Activated effector memory CD4-positive, alpha-beta T cell treated with Interleukin-2 at 50 U/mL for 16 hours (primary cell): ENCODE measurements around the gene ABR.
"Not testable (repeated sequence)": the region's sequence is repeated elsewhere in the genome, so short reads cannot be mapped to it uniquely, and the experiment has no call there.

ENCODE experiments used
- DNase-seq: peaks from one replicate; pipeline ENCODE4 v3.0.0-alpha.2; 2020

Gene ABR

GRCh38 chr17:975371-975915 is 204.3 kb downstream of the ABR start:
- no peak for DNase-seq

DNA sequence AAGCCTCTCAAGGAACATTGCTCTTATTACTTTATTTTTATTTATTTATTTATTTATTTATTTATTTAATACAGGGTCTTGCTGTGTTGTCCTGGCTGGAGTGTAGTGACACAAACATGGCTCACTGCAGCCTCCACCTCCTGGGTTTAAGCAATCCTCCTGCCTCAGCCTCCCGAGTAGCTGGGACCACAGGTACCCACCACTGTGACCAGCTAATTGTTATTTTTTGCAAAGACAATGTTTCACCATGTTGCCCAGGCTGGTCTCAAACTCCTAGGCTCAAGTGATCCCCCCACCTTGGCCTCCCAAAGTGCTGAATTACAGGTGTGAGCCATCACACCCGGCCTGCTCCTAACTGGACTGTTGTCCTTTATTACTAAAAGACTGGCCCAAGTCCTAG is 205.0 kb downstream of the ABR start:
- DNase-seq, result not testable (repeated sequence)

GRCh38 chr17:973053-973452 is 206.7 kb downstream of the ABR start:
- no peak for DNase-seq

GRCh38 chr17:971861-972260 is 207.9 kb downstream of the ABR start:
- DNase-seq, result not testable (repeated sequence)

DNA sequence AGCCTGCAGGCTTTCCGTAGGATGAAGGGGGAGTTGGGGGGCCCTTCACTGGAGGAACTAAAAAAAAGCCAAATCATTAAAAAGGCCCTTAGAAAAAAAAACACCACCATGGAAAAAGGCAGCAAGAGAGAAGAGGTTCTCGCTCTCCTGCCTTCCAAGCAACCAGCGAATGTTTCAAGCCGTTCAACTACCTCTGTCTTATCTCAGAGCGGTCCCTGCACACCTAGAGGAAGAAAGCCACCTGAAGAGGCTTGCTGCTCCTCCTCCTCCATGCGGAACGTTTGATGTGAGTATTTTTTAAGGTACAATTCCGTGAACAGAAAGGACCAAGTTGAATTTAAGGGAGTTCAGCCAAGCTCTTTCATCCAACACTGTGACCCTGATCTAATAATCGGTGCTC is 209.4 kb downstream of the ABR start:
- DNase-seq, result no peak

GRCh38 chr17:969811-970355 is 209.9 kb downstream of the ABR start:
- DNase-seq, result no peak

DNA sequence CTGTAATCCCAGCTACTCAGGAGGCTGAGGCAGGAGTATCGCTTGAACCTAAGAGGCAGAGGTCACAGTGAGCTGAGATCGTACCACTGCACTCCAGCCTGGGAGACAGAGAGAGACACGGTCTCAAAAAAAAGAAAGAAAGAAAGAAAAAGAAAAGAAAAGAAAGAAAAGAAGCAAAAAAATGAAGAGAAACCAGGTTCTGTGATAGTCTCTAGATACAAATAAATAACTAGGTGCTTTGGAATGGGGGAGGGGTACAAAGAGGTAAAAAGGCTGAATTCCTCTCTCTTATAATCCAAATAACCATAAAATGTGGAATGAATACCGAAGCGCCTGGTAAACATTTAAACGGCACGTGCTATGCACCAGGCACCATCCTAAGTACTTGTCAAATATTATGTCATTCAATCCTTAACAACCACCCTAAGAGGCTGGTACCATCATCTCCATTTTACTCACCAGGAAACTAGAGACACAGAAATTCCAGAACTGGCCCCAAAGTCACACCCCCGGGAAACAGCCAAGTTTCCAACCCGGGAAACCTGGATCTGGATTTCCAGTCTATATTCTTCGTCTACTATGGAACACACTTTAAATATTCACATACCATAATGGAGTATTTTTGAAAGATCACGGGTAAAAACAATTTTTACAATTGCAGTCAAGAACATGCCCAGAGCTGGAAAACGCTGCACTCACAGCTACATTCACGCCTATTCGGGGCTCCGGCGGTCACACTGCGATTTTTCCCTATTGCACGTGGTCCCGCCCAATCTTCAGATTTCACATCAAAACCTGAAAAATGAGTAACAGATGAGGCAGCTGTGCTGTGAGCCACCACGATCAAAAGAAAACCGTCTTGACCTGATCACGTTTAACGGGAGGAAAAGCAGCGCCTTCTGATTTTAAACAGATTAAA is 210.7 kb downstream of the ABR start:
- no peak for DNase-seq

- no peak for DNase-seq
Measured at GRCh38 chr17:967122-967521, 212.7 kb downstream of the ABR start.

DNA sequence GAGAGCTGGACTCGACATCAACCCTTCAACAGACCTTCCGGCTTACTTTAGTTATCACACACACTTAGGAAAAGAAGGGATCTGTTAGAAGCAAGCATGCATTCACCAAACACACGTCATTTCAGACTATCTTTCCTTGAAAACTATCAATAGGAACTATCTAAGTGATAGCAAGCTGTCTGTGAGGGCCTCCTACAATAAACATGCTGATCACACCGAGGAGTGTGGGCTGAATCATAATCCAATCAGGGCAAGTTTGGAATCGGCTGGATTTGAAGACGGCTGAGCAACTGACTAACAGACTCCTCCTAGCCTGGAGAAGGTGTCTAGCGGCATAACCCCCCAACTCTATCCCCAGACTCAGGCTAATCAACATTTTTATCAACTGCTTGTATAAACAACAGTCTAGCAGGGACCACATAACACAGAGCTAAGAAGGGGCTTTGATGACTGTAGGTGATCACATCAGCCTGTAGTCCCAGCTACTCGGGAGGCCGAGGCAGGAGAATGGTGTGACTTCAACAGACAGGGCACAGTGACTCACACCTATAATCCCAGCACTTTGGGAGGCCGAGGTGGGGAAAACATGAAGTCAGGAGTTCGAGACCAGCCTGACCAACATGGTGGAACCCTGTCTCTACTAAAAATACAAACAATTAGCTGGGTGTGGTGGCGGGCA is 214.3 kb downstream of the ABR start:
- no peak for DNase-seq

GRCh38 chr17:964876-965275 is 214.9 kb downstream of the ABR start:
- no peak for DNase-seq

DNA sequence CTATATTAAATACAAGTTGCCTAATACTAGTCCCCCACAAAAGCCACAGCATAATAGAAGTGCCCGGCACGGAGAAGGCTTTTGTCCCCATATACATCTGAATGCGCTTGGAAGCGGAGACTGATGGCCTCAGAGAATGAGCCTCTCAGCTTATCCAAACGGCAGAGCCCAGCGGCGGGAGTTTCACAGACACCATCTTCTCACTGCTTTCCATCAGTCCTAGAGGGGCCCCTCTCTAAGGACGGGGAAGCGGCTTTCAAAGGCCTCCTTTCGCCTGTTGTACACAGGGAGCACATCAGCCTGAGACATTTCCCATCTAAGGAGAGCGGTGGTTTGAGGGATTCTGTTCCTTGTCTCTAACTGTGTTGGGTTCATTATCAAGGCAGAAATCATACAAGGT is 217.1 kb downstream of the ABR start:
- DNase-seq, result no peak

GRCh38 chr17:962166-962565 is 217.6 kb downstream of the ABR start:
- DNase-seq, result no peak

- no peak for DNase-seq
Measured at GRCh38 chr17:958712-959451, 220.9 kb downstream of the ABR start.

DNA sequence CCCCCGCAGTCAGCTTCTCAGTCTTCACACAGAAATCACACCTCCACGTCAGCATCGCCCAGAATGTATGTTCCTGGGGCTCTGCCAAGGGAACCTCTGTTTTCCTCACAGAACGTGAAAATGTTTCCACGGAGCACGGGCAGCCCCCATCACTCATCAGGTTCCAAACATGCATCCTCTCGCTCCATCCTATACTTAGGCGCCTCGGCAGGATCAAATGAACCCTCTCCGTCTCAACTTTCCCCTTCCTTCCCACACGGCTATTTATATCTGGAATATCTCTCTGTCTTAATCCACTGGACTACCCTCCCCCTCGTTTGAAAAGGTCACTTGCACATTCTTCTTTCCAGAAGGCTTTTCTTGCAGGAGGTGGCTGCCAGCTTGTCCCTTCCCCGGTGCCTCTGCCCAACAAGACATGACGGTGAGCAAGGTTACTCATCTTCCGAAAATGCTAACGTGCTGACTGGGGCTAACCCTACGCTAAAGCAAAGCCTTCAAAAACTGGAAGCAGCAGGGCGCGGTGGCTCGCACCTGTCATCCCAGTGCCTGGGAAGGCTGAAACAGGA is 221.8 kb downstream of the ABR start:
- DNase-seq, result no peak

GRCh38 chr17:956905-957304 is 222.9 kb downstream of the ABR start:
- no peak for DNase-seq

DNA sequence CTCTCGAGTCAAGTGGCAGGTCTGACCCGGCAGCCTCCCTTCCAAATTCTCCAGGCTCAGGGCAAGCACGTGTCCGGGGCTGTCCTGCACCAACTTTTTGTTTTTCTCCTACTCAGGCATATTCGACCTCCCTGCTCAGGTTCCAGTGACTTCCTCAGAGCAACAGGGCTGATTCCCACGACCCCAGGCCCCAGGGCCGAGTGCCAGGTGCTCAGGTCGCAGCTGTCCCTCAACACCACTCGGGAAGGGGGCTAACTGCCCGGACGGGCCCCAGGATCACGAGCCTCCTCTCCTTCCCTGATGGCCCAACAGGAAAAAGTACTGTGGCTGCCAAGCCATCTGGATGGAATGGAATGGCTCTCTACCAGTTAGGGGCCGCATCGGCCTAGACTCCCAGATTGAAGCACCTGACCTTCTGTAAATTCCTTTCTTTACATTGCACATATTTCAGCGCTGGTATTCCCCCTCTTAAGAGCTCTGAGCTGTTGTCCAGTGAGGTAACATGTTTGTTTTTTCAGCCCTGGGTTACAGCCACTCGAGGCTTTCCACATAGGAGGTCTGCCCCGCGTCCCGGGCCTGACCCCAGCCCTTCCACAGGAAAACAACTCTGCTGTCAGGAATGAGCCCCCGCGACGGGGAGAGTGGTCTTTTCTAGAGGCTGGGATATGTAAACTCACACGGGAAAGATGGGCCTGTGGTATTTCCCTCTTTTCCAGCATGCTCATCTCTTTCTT is 225.2 kb downstream of the ABR start:
- no peak for DNase-seq

- DNase-seq, result no peak
Measured at GRCh38 chr17:953767-954166, 226.0 kb downstream of the ABR start.
